GM19438 (cell line): ENCODE data around the gene SETD7.

ENCODE experiments used
- ATAC-seq: cut with Tn5 transposase; IDR thresholded peaks from one replicate; pipeline ENCODE4 v1.9.1; 2021; ENCODE audit warnings: low read depth; ENCODE audit not compliant: unreplicated experiment

Gene SETD7

DNA sequence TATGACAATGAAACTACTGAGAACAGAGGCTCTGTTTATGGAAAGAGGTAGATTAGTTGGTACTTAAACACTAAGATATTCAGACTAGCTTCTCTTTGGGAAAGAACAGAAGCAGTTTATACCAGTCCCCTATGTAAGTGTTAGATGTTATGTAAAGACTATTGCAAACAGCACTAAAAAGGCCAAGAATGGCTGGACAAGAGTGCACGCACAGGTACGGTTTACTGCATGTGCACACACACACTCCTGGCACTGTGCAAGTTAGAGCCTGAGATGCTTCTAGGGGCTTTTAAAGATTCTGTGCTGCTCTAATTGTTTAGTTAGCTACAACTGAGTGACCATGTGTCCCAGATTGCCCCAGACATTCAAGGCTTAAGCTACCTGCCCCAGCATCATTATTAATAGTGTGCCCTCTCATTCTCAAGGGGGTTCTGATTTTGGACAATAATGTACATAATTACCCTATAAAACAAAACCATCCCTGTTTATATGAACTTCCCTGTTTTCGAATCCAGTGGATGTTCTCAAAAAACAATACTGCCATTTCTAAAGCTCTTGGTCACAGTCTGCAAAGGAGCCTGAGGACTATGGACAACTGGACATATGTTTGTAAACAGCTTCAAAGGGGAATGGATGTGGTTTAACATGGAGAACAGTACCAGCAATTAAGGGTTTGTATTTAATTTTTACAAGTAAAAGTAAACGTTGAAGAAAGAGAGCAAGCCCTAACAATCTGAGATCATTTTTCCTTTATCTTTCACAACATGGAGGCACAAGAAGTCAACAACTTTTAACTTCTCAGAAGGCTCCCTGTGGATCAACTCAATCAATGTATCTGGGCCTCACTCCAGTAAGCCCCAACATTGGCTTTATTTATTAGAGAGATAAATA, 2.0 kb downstream of the SETD7 start:
- ATAC-seq: no peak

DNA sequence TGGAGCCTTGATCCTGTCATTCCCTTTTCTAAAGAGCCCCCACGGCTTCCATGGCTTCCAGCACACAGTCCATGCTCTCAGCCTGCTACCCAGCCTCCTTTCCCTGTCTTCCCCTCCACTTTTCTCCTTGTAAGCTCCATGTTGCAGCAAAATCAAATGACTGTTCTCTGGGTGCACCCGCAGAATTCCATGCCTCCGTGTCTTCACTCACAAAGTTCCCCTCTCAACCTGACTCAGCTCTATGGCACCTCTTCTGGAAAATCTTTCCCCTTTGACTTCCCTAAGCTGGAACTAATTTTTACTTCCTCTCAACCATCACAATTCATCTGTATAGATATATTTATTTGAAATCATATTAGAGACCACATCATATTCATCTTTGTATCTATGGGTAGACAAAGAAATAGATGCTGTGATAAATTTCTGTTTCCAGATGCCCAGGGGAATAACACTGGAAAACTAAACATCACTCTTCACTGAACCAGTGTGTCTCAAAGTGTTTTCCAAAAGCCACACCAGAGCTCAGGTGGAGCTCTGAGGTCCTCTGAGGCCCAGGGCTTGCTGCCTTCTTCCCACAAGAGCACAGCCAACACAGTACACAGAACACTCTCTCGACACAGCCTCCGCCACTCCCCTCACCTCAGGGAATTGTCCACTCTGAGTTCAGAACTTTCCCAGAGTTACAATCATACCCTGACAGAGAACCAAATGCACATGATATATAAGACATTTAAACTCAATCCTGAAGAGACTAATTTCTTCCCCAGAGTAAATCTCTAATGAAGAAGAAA, 3.3 kb downstream of the SETD7 start:
- no peak for ATAC-seq

DNA sequence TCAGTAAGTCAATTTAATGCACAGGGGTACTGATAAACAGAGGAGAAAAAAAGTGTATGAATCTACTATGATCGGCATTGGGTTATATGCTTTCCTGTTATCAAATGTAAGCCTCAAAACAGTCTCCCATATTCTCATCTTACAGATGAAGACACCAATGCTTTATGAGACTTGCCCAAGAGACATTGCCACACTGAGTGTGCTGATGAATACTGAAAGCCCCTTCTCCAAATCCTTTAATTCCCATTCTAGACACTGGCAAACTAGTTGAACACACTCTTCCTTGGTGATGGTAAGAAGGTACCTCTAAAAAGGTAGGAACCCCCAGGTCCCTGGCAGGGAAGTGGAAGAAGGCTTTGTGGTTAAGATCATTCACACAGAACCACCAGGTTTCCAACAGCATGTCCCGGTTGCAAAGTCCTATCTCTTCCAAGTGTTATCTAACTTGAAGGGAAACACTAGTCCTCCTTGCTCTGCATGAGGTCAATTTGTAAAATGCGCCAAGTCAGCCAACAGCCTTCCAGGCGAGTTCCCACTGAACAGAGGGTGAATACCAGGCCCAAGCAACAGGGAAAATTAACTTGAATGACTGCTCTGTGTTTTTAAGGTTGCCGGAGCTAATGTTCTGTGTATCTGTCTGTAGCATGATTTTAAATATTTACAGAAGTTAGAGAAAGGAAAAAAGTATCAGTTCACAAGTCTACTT, 5.1 kb downstream of the SETD7 start:
- no peak for ATAC-seq

DNA sequence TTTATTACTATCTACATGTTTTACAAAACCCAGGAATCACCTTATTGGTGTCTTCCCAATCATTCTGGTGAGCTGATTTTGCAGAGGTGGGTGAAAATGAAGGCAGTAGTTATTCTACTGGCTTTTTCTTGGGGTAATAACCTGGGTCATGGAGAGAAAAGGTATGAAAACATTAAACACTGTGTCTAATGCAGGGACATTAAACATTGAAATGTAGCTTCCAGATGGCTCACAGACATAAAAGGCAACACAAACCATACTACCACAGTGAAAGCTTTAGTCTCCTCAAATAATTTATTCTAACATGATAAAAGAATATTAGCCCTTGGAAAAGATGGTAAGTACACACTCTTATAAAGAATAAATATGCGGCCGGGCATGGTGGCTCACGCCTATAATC, 8.0 kb downstream of the SETD7 start:
- no peak for ATAC-seq

DNA sequence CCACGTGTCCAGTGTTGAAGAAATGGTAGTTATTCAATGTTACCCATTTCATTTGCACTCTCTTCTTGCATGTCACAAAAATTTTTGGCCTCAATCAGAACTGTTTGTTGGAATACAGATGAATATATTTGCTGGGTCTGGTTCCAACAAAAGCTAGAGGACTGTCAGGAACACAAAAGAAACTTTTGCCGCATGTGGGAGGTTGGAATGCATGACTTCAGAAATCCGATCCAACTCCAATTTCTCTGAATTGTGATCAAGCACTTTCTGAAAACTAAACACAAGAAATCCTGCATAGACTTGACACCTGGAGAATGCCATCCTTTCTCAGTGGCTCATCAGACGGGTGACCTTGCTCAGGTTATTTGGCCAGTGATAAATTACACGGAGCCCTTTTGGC, 15.4 kb downstream of the SETD7 start:
- ATAC-seq: no peak

DNA sequence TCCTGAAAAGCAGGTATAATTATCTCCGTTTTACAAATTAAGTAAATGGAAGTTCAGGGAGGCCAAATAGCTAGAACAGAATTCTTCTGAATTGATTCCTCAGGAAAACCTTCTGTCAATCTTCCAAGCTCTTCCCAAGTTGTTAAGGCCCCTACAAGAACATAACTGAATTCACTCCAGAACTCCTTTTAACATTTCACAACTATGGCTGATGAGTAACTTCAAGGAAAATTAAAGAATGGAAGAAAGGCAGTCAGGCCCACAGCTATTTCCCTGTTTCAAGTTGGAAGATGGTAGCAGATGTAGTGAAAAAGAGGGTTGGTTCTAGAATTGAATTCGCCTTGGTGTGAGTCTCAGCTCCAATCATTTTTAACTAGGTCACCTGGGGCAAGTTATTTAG, 15.9 kb downstream of the SETD7 start:
- ATAC-seq: no peak

DNA sequence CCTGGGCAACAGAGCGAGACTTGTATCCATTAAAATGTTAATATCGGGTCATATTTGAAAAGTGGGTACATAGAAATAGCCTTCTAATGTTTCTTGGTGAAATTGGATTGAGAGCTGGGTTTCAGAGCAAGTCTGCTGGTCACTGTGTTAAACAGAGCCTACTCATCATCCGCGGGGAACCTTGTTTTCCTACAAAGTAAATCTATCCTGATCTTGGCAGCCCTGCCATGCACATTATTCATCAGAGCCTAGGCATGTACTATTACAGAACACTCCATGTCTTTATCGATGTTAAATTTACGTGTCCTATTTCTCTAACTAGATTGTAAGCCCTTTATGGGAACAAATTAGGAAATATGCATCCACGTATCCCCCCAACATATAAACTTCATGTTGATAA, 18.7 kb downstream of the SETD7 start:
- ATAC-seq: no peak

DNA sequence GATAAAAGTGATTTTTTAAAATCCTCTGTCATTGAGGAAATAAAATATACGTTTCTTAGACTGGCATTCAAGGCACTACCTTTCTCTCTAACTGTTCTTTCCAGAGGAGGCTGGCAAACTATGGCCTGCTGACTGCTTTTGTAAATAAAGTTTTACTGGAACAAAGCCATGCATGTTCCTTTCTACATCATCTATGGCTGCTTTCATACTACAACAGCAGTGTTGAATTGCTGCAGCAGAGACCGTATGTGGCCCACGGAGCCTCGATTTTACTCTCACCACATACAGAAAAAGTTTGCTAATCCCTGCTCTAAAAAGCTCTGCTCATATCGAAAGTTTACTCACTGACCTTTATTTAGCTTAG, 20.2 kb downstream of the SETD7 start:
- ATAC-seq: no peak

DNA sequence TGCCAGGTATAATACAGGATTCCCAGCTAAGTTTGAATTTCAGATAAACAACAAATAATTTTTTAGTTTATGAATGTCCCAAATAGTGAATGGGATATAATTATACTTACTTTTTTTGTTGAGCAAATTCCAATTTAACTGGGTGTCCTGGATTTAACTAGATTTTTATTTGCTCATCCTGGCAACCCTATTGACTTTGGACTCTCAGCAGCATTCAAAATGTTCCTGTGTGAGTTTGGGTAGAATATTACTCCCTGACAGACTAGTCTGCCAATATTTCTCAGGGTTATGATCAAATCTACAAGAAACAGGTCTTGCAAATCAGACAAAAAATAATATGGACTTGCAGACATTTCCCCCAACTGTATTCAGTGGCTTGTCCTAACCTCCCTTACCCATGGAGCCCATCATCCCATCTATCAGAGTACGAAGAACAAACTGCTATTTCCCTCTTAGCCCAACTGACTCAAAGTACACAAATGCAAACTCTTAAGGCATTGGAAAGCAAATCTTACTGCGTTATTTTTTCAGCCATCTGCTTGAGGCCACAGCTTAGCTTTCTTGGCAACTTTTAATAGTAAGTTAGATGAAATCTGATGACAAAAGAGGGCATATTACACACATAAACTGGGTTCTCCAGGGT, 20.7 kb downstream of the SETD7 start:
- ATAC-seq: no peak

DNA sequence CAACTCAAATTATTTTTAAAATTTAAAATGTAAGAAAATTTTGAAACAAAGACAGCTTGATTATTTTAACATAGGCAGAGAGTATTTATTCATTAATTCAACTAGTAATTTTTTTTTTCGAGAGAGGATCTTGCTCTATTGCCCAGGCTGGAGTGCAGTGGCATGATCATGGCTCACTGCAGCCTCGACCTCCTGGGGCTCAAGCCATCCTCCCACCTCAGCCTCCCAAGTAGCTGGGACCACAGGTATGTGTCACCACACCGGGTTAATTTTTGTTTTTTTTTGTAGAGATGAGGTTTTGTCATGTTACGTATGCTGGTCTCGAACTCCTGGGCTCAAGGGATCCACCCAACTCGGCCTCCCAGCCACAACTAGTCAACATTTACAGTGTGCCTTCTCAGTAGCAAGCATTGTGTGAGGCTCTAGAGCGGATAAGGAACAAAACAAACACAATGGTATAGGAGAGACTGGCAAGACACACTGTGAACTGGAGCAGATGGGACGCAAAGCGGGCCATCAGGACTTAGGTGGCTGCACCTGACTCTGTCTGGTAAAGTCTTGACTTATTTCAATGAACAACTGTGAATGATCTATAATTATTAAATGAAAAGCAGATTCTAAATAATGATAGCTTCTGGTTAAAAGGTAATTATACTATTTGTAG, 21.6 kb downstream of the SETD7 start:
- ATAC-seq: no peak

DNA sequence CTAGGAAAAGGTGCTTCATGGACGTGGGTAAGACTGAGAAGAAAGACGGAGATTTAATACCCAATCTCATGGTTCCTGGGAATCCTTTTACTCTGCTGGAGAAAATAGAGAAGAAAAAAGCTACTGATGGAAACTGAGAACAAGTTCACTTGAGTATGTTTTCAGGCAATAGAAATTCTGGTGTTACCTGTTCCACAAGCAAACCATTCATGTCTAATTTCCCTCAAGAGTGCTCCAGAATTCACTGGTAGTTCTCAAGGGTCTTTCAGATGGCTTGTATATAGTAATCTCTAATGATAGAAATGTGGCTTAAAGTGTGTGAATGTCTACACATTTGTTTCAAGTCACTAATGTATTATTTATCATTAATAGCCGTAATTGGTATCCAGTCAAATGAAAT, 22.5 kb downstream of the SETD7 start:
- no peak for ATAC-seq

DNA sequence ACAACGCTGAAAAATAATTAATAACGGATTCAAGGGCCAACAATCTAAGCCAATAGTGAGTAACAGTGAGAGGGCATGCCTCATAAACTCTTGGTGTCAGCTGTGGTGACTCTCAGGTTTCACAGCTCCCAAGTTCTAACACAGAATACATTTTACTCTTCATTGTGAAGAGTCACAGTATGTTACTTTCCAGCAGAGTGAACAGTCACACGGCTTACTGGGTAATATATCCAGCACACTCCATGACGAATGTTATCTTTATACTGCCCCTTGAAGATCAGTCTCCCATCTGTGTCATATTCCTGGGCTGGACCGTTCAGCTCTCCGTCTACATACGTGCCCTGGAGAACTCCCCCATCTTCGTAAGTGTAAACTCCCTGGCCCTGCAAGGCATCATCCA, 23.1 kb downstream of the SETD7 start:
- ATAC-seq: no peak

DNA sequence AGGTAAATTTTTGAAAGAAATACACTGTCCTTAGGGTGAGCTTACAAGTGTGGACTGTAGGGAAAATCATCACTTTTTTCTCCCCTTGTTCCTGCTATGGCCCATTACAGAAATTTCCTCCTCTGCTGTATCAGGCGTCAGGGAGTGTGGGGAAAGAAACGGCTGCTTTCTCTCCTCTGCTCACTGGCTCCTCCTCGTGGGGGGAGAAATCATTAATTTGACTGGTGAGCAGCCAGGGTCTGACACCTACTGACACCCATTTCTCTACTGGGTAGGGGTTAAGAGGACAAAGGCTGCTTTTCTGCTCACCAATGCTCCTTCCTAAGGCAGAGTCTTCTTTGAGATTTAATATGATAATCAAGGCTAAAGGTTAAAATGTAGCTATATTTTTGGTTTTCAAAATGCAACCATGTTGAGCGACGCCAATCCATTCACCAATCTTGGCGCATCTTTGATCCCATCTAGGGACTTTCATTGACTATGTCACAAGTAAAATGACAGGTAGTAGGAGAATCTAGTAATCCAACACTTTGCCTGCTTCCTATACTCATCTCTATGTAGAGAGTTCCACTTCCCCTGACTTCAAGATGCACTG, 25.1 kb downstream of the SETD7 start:
- no peak for ATAC-seq

DNA sequence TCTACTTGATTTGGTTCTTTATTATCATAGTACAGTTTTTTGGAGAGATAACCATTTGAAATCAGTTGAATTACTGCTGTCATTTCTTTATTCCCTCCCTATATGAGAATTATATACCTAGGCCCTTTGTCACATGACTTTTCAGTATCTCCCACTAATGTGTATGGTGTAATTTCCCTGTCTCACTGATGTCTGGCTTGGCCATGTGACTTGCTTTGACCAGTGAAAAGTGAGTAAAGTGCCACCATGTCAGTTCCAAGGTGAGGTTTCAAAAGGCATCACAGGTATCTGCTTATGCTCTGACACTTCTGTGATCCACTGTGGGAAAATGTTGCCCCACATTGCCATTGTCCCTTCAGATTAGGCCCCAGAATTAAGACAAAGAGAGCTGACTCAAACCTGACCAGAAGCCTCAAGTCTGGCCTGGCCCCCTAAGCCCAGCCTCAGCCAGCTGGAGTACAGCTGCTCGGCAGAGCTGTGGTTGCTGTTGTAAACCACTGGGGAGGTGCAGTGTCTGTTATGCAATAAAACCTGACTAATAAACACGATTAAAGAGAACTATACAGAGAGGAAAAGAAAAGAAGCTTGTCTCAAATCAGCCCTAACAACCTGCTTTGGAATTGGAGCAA, 27.5 kb downstream of the SETD7 start:
- ATAC-seq: peak; percentile 76

DNA sequence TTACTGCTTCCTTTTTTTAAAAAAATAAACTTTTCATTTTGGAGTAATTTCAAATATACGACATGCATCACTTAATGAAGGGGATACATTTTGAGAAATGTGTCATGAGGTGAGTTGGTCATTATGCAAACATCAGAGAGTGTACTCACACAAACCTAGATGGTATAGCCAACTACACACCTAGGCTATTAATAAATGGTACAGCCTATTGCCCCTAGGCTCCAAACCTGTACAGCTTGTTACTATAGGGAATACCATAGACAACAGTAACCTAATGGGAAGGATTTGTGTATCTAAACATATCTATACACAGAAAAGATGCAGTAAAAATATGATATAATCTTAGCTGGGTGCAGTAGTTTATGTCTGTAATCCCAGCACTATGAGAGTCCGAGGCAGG, 29.1 kb downstream of the SETD7 start:
- ATAC-seq: no peak

DNA sequence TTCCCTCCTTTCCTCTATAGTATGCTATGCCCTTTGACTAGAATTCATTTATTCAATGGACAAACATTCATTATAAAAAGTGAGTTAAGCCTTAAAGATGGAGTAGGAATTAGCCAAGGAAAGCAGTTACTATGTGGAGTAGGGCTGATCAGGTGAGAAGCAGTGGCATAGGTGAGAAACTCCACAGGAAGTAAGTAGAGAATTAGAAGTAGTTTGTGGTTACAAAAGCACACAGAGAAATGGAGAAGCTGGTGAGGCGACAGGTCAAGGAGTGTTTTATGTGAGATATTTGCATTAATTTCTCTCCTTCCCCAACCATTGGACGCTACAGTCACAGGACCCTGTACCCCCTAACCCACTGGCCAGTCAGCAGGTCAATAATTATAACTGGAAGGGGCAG, 30.6 kb downstream of the SETD7 start:
- no peak for ATAC-seq

DNA sequence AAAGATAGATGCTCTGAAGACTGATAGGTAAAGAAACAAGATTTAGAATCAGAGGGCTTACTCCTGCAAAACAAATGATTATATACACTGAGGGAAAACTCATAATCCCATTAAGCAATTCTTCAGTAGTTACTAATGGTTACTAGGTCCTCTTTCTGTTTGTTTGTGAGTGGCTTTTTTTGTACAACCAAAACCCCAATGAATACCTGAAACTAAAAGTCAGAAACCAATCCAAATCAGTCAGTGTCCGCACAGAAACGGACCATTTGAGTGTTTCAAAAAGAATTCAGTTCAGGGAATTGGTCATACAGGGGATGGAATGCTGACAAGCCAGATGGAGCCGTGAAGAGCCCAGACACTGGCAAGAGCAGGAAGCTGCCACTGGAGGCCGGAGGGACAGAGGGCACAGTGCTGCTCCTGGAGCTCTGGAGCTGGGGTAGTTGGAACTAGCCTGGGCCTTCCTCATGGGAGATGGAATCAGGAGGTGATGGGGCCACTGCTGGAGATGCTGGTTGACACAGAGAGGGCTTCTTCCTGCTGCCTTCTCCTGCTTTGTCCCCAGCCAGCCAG, 31.9 kb downstream of the SETD7 start:
- no peak for ATAC-seq

DNA sequence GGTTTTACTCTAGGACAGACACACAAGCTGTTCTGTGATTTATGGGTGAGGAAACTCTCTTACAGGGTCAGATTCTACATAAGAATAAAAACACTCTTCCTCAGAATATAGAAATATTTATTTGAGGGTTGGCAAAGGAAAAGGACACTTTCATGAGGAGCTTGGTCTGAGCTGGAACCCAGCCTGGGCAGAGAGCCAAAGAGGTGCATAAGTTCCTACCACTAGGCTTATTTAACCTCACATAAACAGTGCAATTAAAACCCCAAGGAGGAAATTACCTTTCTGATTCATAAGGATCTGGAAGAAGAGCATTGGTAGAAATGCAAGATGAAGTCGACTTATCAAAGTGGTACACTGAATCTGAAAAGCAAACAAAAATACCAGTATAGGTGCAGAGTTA, 32.9 kb downstream of the SETD7 start:
- ATAC-seq: no peak

DNA sequence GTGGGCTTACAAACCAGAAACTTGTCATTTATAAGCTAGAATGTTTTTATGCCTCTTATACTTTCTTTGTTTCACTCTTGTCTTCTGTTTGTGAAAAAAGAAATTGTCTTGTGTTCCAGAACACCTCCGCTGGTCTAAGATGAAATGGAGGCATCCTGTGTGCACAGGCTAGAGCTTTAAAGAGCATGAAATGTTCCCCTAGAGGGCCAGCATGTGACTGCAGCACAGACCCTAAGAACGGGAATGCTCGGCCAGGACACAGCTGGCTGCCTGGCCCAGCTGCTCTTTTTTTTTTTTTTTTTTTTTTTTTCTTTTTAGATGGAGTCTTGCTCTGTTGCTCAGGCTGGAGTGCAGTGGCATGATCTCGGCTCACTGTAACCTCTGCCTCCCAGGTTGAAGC, 33.6 kb downstream of the SETD7 start:
- no peak for ATAC-seq
